Measurements from ENCODE around the gene IL5.

IL5 gene

GRCh38 chr5:132500244-132500930, 42.9 kb downstream of the IL5 start:
- intact Hi-C loops (cut with DNase I) = loop anchor here (10.0 kb wide), 1 partner anchor 266 kb away; no protein-coding TSS in a partner anchor
- peak in 2 of 10 donors; percentile 67 to 70 for DNase-seq

GRCh38 chr5:132499440-132500243, 43.7 kb downstream of the IL5 start:
- DNase-seq = peak in 2 of 10 donors; percentile 57 to 68
- intact Hi-C loops (cut with DNase I) = loop anchor here (10.0 kb wide), 1 partner anchor 265 kb away; no protein-coding TSS in a partner anchor

GRCh38 chr5:132498686-132499271, 44.5 kb downstream of the IL5 start:
- peak in 1 of 10 donors; percentile 1 for DNase-seq
- intact Hi-C loops (cut with DNase I) = no loop called here

- peak in 4 of 10 donors; percentile 2 to 72 (median 41) for DNase-seq
- intact Hi-C loops (cut with DNase I) = no loop called here
These were observed 45.2 kb downstream of the IL5 start for GRCh38 chr5:132498152-132498551.

- peak in 3 of 10 donors; percentile 2 to 73 (median 62) for DNase-seq
- intact Hi-C loops (cut with DNase I) = no loop called here
These were observed 45.8 kb downstream of the IL5 start for GRCh38 chr5:132497488-132497997.

- DNase-seq = peak; percentile 58 to 96 (median 79)
- intact Hi-C loops (cut with DNase I) = no loop called here
These were observed 46.5 kb downstream of the IL5 start for GRCh38 chr5:132496631-132497487.

- intact Hi-C loops (cut with DNase I) = no loop called here
- DNase-seq = peak in 9 of 10 donors; percentile 52 to 95 (median 67)
These were observed 47.1 kb downstream of the IL5 start for GRCh38 chr5:132496191-132496630.

GRCh38 chr5:132495667-132496190, 47.6 kb downstream of the IL5 start:
- peak in 9 of 10 donors; percentile 36 to 91 (median 57) for DNase-seq
- intact Hi-C loops (cut with DNase I) = no loop called here

GRCh38 chr5:132493821-132494220, 49.5 kb downstream of the IL5 start:
- intact Hi-C loops (cut with DNase I) = no loop called here
- no peak for DNase-seq

- peak in 1 of 10 donors; percentile 35 for DNase-seq
- intact Hi-C loops (cut with DNase I) = no loop called here
These were observed 50.1 kb downstream of the IL5 start for GRCh38 chr5:132493241-132493640.

- intact Hi-C loops (cut with DNase I) = no loop called here
These were observed 50.8 kb downstream of the IL5 start for GRCh38 chr5:132492386-132493125.

More at GRCh38 chr5:132492386-132493125, 50.8 kb downstream of the IL5 start:
- DNase-seq = no peak
